ENCODE results near the gene UPF1. TPM values are rescaled to one million over a fixed set of nuclear protein-coding genes. Genes with fewer than 3 reads are reported as not detected.

UPF1 gene
- total and polyA plus RNA-seq, 4 donors: 48.3 to 89.2 (median 64.5) TPM

DNA sequence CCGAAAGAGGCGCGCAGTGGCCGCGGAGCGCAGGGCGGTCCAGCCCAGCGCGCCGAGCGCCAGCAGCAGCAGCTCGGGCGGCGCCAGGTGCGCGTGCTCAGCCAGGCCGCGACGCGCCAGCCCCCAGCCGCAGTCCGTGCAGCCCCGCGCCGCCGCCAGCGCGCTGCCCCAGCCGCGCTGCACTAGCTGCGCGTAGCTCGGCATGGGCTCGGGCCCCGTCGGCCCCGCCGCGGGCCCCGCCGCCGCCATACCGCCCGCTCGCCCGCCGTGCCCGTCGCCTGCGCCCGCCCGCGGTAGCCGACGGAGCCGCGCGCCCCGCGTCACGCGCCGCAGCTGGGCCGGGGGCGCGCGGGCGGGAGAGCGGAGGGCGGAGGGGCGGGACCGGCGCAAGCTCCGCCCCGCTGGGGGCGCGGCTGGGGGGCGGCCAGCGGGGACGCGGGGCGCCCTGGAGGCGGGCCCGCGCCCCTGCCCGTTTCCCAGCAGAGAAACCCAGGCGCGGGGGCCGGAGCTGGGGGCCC, 64.1 kb downstream of the UPF1 start, which contains the start of gene CERS1:
Gene CERS1 (minus strand): TSS at position 335 of the 518 bp plus-strand sequence. CDS start 86 bp downstream, at position 249.
- H3K9me3 ChIP-seq (ENCODE audit: control insufficient read depth in 4 of 4, insufficient read depth in 3 of 4, low read length in 3 of 4): peaks cover 0 to 3% (median 0%) of the 10 kb centered on the region in 4 donors
- no peak within 1 kb of the TSS for H3K4me3 ChIP-seq
- H3K27ac ChIP-seq (ENCODE audit: low read depth in 1 of 2, low read length in 1 of 2): no peak within 1 kb of the TSS
- TF ChIP-seq, protein P1, sequence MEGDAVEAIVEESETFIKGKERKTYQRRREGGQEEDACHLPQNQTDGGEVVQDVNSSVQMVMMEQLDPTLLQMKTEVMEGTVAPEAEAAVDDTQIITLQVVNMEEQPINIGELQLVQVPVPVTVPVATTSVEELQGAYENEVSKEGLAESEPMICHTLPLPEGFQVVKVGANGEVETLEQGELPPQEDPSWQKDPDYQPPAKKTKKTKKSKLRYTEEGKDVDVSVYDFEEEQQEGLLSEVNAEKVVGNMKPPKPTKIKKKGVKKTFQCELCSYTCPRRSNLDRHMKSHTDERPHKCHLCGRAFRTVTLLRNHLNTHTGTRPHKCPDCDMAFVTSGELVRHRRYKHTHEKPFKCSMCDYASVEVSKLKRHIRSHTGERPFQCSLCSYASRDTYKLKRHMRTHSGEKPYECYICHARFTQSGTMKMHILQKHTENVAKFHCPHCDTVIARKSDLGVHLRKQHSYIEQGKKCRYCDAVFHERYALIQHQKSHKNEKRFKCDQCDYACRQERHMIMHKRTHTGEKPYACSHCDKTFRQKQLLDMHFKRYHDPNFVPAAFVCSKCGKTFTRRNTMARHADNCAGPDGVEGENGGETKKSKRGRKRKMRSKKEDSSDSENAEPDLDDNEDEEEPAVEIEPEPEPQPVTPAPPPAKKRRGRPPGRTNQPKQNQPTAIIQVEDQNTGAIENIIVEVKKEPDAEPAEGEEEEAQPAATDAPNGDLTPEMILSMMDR (IDR thresholded peaks at IDR 0.05; ENCODE audit: control extremely low read depth, extremely low read depth): no peak
- peaks cover 0 to 20% (median 5%) of the 10 kb centered on the region in 4 donors for H3K36me3 ChIP-seq (ENCODE audit: control insufficient read depth in 4 of 4, insufficient read depth in 4 of 4, low read length in 4 of 4)
- H3K27me3 ChIP-seq (ENCODE audit: control insufficient read depth in 3 of 3, insufficient read depth in 3 of 3, low read length in 2 of 3): peaks cover 0 to 8% (median 0%) of the 10 kb centered on the region in 3 donors
- no peak within 1 kb of the TSS for H3K9ac ChIP-seq (ENCODE audit: insufficient read depth in 1 of 2, low read length in 2 of 2)
- ATAC-seq (ENCODE audit: insufficient read depth, low FRiP score) (no peak), DNase-seq (peak; percentile 21 to 60 (median 32))
- WGBS, 2 donors: 0 to 1% methylated on average over 7 to 89 of the region's 89 CpGs
- H3K4me1 ChIP-seq (ENCODE audit: control insufficient read depth in 5 of 5, insufficient read depth in 5 of 5, low read length in 5 of 5): peaks cover 0 to 21% (median 0%) of the 10 kb centered on the region in 5 donors

DNA sequence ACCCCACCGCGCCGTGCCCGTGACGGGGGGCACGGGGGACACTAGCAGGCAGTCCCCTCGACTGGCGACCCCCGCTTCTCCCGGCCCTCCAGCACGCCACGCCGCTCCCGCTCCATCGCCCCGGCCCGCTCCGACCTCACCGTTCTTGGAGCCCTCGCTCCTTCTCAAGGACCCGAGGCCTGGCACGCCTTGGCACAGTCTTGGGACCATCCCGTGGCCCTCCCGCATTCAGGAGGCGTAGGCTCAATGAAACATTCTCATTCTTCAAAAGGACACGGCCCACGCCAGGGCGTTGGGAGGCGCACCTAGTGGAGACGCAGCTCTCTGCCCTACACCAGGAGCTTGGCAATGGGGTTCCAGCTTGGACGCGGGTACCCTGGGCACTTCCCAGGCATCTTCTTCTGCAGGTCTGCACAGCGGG, 64.7 kb downstream of the UPF1 start:
- peak in 2 of 3 donors; percentile 9 to 16 for DNase-seq
- H3K4me1 ChIP-seq (ENCODE audit: control insufficient read depth in 5 of 5, insufficient read depth in 5 of 5, low read length in 5 of 5): peaks cover 0 to 21% (median 0%) of the 10 kb centered on the region in 5 donors
- 14 to 15% methylated on average over 27 to 33 of the region's 33 CpGs for WGBS, 2 donors
- peaks cover 0 to 8% (median 0%) of the 10 kb centered on the region in 3 donors for H3K27me3 ChIP-seq (ENCODE audit: control insufficient read depth in 3 of 3, insufficient read depth in 3 of 3, low read length in 2 of 3)
- H3K9me3 ChIP-seq (ENCODE audit: control insufficient read depth in 4 of 4, insufficient read depth in 3 of 4, low read length in 3 of 4): peaks cover 0 to 3% (median 0%) of the 10 kb centered on the region in 4 donors
- ATAC-seq (ENCODE audit: insufficient read depth, low FRiP score): no peak
- TF ChIP-seq, protein P1 (IDR thresholded peaks at IDR 0.05; ENCODE audit: control extremely low read depth, extremely low read depth): no peak
- H3K4me3 ChIP-seq: no peak overlapping the region
- H3K27ac ChIP-seq (ENCODE audit: low read depth in 1 of 2, low read length in 1 of 2): no peak overlapping the region
- H3K36me3 ChIP-seq (ENCODE audit: control insufficient read depth in 4 of 4, insufficient read depth in 4 of 4, low read length in 4 of 4): peaks cover 2 to 25% (median 9%) of the 10 kb centered on the region in 4 donors
- no peak overlapping the region for H3K9ac ChIP-seq (ENCODE audit: insufficient read depth in 1 of 2, low read length in 2 of 2)

DNA sequence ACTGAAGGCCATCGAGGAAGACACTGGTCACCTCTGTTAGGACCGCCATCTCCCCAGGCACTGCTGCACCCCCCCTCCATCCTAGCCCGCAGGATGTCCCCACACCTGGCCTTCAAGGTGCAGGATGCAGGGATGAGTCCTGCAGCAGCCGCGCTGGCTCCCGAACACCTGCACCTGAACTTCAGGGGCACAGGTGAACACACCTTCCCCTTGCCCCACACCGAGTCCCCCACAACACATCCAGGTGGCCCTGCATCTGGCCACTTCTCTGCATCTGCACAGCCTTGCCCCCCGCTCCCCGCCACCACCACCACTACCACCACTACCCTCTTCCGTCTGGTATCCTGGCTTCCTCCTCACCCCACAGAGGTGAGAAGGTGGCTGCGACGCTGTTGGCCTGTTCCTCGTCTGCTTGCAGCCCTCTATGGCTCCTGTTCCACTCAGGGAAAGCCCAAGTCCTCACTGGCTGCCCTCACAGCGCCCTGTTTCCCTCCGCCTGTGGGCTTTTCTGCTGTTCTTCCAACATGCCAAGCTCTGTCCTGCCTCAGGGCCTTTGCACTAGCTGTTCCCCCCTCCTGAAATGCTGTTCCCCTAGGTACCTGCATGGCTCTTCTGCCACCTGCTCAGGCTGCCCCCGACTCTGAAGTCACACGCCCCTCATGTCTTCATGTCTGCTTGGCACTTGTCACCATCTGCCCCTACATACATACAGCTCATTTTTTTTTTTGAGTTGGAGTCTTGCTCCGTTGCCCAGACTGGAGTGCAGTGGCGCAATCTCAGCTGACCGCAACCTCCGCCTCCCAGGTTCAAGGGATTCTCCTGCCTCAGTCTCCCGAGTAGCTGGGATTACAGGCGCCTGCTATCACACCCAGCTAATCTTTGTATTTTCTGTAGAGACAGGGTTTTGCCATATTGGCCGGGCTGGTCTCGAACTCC, 65.6 kb downstream of the UPF1 start:
- Histone ChIP-seq H3K27ac (ENCODE audit: low read depth in 1 of 2, low read length in 1 of 2) (no peak overlapping the region), H3K27me3 (ENCODE audit: control insufficient read depth in 3 of 3, insufficient read depth in 3 of 3, low read length in 2 of 3) (peaks cover 0 to 8% (median 0%) of the 10 kb centered on the region in 3 donors), H3K4me3 (no peak overlapping the region), H3K9ac (ENCODE audit: insufficient read depth in 1 of 2, low read length in 2 of 2) (no peak overlapping the region), H3K4me1 (ENCODE audit: control insufficient read depth in 5 of 5, insufficient read depth in 5 of 5, low read length in 5 of 5) (peaks cover 0 to 21% (median 0%) of the 10 kb centered on the region in 5 donors), H3K9me3 (ENCODE audit: control insufficient read depth in 4 of 4, insufficient read depth in 3 of 4, low read length in 3 of 4) (peaks cover 0 to 3% (median 0%) of the 10 kb centered on the region in 4 donors), H3K36me3 (ENCODE audit: control insufficient read depth in 4 of 4, insufficient read depth in 4 of 4, low read length in 4 of 4) (peaks cover 3 to 26% (median 11%) of the 10 kb centered on the region in 4 donors)
- DNase-seq: peak in 1 of 3 donors; percentile 11
- TF ChIP-seq, protein P1 (IDR thresholded peaks at IDR 0.05; ENCODE audit: control extremely low read depth, extremely low read depth): no peak
- 87 to 91% methylated on average over 25 of the region's 25 CpGs for WGBS, 2 donors
- no peak for ATAC-seq (ENCODE audit: insufficient read depth, low FRiP score)
